Measurements from ENCODE around the gene ZNRF2.

GRCh38 chr7:30344513-30344912 lies 60.1 kb downstream of the ZNRF2 start:
- TF ChIP-seq CTCF (optimal IDR thresholded peaks at IDR 0.05 in 1 of 3, IDR thresholded peaks at IDR 0.05 in 1 of 3, conservative IDR thresholded peaks at IDR 0.05 in 1 of 3; ENCODE audit: extremely low read depth in 1 of 3, insufficient read depth in 2 of 3, low read length in 3 of 3) (no peak), EZH2 (IDR thresholded peaks at IDR 0.05; ENCODE audit: low read length) (no peak)
